NB4 (cell line): Measurements from ENCODE around the gene EML2.

Source experiments
- TF ChIP-seq, protein P1 (sequence below): IDR thresholded peaks from one replicate; pipeline ENCODE4 v1.5.1; 2012; ENCODE audit warnings: low read depth, low read length
- TF ChIP-seq, protein P2 (sequence below): IDR thresholded peaks from 2 replicates; pipeline ENCODE4 v1.6.1; 2011; ENCODE audit warnings: low read depth, low read length

DNA sequence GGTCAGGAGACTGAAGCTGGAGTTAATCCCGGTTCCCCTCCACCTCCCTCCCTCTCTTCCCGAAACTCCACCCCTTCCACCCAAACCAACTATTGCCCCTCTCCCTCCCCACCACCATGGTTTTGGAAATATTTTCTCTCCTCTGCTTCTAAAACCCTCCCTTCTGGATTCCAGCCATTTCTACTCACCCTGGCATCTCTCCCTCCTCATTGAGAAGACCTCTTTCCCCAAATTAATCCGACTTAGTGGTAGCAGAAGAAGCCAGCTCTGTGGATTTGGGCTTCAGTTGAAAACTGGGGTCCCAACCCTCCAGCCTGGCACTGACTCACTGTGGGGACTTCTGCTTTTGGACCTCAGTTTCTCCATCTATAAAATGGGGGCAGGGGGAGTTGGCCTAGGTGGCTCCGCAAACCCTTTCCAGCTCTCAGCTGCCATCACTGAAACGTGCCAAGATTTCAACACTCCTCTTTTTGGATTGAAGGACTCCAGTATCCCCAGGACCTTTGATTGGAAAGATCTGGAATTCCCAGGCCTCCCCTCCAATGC is 38.8 kb downstream of the EML2 start:
- TF ChIP-seq, protein P1, sequence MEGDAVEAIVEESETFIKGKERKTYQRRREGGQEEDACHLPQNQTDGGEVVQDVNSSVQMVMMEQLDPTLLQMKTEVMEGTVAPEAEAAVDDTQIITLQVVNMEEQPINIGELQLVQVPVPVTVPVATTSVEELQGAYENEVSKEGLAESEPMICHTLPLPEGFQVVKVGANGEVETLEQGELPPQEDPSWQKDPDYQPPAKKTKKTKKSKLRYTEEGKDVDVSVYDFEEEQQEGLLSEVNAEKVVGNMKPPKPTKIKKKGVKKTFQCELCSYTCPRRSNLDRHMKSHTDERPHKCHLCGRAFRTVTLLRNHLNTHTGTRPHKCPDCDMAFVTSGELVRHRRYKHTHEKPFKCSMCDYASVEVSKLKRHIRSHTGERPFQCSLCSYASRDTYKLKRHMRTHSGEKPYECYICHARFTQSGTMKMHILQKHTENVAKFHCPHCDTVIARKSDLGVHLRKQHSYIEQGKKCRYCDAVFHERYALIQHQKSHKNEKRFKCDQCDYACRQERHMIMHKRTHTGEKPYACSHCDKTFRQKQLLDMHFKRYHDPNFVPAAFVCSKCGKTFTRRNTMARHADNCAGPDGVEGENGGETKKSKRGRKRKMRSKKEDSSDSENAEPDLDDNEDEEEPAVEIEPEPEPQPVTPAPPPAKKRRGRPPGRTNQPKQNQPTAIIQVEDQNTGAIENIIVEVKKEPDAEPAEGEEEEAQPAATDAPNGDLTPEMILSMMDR = no peak
- TF ChIP-seq, protein P2, sequence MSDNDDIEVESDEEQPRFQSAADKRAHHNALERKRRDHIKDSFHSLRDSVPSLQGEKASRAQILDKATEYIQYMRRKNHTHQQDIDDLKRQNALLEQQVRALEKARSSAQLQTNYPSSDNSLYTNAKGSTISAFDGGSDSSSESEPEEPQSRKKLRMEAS = no peak
